ENCODE results near the gene FBXL15.

The FBXL15 gene, protein sequence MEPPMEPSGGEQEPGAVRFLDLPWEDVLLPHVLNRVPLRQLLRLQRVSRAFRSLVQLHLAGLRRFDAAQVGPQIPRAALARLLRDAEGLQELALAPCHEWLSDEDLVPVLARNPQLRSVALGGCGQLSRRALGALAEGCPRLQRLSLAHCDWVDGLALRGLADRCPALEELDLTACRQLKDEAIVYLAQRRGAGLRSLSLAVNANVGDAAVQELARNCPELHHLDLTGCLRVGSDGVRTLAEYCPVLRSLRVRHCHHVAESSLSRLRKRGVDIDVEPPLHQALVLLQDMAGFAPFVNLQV

DNA sequence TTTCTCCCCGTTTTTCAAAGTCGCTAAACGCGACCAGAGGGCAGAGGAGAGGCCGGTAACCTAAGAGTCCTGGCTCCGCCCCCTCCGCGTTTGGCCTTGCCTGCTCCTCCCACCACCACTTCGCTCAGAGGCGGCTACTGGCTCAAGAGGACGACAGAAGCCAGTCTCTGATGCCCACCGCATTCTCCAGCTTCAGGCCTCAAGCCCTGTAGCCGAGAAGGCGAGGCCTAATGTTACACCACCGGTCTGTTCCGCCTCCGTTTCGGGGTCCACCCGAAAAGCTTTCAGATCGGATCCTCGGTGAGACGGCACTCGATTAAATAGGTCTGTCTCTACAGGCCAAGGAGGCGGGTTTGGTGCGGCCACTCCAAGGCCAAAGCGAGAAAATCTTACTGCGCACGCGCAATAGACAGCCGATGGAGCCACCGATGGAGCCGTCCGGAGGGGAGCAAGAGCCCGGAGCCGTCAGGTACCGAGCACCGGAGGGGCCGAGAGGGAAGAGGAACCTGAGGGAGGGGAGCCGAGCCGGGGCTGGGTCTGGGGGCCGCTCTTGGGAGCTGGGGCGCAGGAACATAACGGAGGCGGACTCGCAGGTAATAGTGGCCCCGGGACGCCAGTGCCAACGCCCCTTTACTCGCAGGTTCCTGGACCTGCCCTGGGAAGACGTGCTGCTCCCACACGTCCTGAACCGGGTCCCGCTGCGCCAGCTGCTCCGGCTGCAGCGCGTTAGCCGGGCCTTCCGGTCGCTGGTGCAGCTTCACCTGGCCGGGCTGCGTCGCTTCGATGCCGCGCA, at the start of gene FBXL15:
FBXL15 (plus strand) TSS at position 123 of the 793 bp plus-strand sequence; CDS start at position 417, 294 bp downstream.
- DNase-seq, result peak; percentile 78

DNA sequence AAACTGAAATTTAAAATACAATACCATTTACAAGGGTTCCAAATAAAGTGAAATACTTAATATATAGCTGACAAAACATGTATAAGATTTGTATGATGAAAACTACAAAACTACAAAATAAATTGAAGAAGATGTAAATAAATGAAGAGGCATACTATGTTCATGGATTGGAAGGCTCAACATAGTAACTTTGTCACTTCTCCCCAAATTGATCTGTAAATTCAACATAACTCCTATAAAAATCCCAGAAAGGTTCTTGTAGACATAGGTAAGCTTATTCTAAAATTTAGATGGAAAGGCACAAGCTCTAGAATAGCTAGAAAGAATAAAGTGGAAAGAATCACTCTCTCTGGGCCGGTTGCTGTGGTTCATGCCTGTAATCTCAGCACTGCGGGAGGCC, 49.3 kb upstream of the FBXL15 start:
- no peak for DNase-seq

DNA sequence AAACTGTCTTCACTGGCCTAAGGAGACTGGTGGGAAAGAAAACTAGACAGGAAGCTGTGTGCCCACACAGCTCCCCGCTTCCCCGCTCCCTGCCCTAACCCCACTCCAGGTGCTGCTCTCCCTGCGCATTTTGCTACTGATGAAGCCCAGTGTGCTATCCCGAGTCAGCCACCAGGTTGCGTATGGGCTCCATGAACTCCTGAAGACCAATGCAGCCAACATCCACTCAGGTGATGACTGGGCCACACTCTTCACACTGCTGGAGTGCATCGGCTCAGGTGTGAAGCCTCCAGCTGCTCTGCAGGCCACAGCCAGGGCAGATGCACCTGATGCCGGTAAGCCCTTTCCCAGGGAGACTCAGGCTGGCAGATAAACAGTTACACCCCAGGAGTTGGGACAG, 45.4 kb upstream of the FBXL15 start:
- no peak for DNase-seq

DNA sequence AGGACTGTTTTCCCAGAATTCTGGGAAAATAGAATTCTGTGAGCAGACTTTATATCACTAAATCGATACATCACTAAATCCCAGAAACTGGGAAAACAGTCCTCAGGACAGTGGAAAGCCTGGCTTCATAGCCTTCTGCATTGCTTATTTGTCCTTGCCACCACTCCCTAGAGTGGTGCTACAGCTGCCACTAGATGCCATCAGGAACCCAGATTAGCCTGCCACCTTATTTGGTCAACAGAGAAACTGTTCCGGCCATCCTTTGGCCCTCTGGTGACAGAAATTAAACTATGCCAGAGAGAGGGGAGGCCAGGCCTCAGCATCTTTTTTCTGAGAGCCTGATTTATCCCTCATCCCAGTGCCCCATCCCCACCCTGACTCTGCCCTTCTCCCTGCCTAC, 44.8 kb upstream of the FBXL15 start:
- no peak for DNase-seq

DNA sequence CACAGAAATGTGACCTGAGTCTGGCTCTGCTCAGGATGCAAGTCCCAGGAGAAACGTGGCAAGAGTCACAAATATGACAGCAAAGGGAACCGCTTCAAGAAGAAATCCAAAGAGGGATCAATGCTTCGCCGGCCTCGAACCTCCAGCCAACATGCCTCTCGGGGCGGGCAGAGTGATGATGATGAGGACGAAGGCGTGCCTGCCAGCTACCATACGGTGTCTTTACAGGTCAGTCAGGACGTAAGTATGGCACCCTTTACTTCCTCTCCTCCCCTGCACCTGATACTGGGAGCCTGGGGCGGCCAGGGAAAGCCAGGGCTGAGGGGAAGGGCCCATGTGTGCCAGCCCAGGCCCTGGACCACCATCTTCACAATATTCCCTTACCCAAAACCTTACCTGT, 43.7 kb upstream of the FBXL15 start:
- no peak for DNase-seq

DNA sequence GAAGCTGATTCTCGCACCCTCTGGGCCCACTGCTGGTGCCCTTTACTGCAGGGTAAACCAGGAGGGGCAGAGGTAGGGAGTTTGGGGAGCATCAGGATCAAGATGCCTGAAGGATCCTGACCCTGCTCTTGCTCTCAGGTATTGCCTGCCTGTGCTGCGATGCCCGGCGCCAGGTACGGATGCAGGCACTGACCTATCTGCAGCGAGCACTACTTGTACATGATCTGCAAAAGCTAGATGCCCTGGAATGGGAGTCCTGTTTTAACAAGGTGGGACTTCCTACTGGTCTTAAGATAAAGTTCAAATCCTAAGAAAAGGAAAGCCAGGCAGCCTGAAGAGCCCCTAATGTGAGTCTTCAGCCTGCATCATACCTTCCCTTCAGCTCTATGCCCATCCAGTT, 41.3 kb upstream of the FBXL15 start:
- no peak for DNase-seq

DNA sequence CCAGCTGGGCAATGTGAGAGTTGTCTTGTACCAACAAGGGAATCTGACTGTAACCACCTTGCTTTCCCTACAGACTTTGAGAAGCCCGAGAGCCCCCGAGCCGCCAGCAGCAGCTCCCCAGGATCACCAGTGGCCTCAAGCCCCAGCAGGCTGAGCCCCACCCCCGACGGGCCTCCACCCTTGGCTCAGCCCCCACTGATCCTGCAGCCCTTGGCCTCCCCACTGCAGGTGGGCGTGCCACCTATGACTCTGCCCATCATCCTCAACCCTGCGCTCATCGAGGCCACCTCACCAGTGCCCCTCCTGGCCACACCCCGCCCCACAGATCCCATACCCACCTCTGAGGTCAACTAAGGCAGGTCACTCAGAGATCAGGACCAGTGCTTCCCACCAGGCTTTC, 38.7 kb upstream of the FBXL15 start:
- DNase-seq, result no peak

DNA sequence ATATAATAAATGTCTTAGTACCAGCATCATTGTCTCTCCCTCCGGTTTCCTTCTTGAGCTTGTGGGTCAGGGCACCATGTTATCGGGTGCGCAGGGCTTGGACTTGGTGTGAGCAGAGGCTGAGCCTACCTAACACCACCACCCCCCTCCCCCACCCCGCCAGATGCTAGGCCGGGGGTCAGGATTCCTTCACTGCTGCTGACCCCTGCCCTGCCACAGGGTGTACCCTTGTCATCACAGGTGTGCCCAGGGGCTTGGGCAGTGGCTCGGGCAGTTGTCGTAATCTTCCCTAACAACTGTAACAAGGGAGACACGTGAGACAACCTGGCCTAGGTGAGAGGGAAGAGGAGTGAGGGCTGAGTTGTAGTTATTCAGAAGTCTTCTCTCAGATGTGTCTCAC, 37.8 kb upstream of the FBXL15 start:
- no peak for DNase-seq

DNA sequence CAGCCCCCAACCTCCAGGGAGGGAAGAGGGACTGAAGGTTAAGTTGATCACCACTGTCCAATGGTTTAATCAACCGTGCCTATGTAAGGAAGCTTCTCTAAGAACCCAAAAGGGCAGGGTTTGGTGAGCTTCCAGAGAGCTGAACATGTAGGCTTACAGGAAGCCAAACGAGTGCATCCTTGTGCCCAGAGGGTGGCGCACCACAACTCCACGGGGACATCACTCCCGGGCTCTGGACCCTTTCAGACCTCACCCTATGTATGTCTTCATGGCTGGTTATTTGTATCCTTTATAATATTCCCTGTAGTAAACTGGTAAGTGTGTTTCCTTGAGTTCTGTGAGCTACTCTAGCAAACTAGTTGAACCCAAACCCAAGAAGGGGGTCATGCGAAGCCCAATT, 36.6 kb upstream of the FBXL15 start:
- DNase-seq, result no peak

DNA sequence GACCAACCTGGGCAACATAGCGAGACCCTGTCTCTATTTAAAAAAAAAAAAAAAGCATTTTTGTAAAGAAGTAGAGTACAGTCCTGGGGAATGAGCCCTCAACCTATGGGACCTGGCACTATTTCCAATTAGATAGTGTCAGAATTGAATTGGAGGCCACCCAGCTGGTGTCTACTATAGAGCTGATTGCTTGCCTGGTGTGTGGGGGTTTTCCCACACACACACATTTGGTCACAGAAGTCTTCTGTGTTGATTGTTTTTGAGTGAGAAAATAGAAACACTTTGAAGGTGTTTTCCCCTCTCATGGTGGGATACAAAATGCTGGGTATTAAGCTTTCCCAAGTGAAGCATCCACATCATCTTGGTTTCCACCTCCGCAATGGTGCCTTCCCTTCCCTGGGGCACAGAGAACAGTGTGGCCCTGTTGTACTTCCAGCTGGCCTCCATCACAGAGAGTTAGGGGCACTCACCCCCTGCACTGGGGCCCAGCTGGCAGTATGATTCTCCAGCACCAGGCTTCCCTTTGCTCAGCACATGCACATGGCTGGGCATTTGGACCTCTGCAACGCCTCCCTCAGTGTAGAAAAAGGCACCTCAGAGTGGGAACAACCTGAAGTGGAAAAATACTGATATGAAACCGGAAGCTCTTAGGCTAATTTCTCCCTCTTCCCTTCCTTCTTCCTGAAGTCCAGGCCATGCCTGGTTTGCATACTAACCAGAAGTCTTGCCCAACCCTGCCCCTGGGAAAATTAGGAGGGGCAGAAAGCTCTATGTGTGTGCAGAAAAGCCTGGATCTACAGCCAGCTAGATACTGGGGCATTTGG, 35.8 kb upstream of the FBXL15 start:
- no peak for DNase-seq

DNA sequence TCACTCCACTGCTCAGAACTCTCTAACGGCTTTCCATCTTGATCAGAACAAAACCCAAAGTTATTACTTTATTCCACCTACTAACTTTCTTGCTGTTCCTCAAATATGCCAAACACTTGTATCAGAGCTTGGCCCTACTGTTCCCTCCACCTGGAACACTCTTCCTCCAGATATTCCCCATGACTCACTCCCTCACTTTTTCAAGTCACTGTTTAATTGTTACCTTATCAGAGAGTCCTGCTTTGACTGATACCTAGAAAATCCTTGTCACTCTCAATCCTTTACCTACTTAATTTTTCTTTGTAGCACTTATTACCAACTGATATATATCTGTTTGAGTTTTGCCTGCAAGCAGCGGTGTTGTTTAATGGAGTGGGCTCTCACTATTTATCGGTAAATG, 30.7 kb upstream of the FBXL15 start:
- DNase-seq, result no peak

DNA sequence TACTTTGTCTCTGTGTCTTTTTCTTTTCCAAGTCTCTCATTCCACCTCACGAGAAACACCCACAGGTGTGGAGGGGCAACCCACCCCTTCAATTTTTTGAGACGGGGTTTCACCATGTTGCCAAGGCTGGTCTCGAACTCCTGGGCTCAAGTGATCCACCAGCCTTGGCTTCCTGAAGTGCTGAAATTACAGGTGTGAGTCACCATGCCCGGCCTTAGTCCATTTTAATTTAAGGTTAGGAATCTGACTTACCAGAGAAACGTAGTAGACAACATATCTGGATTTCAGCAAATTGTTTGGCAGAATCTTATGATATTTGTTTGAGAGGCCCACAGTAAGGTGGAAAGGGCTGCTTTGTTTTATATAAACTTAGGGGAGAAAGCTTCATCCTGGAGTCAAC, 28.3 kb upstream of the FBXL15 start:
- DNase-seq, result no peak

DNA sequence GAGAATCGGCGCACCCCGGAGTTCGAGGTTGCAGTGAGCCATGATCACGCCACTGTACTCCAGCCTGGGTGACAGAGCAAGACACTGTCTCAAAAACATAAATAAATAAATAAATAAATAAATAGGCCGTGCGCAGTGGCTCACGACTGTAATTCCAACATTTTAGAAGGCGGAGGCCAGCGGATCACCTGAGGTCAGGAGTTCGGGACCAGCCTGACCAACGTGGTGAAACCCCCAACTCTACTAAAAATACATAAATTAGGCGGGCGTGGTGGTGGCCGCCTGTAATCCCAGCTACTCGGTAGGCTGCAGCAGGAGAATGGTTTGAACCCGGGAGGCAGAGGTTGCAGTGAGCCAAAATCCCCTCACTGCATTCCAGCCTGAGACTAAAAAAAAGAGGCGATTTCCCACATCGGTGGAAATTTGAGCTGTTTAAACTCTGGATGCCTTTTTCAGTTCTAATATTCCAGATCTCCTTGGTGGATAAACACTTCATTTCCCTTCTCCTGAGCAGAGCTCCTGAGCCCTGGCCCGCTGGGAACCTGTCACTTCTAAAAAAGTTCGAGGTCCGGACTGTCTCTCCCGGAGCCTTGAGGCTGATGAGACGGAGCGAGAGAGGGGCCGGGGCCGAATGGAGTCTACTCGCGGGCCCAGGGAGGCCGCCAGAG, 27.1 kb upstream of the FBXL15 start:
- DNase-seq, result no peak

DNA sequence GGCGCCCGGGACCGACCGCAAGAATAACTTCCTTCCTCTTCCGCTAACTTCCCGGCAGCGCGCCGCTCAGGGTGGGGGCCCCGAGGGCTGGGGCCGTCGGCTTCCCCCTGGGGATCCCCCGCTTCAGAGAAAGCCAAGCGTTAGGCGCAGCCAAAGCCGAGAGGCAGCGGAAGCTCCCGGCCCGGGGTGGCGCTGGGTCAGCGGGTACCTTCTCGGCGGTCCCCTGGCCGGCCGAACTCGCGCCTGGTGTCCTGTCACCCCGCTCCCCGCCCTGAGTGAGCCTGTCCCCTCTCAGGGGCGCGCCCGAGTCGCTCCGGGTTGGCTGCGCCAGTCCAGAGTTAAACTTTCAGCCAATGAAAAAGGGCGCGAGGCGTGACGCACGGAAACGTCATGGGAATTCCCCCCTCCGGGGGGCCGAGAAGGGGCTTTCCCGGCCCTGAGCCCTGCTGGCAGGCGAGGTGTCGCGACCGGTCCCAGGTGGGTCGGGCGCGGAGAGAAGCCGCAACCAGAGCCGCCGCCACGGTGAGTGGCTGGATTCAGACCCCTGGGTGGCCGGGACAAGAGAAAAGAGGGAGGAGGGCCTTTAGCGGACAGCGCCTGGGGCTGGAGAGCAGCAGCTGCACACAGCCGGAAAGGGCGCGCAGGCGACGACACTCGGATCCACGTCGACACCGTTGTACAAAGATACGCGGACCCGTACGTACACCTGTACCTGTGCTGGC, 26.4 kb upstream of the FBXL15 start:
- peak; percentile 54 for DNase-seq

DNA sequence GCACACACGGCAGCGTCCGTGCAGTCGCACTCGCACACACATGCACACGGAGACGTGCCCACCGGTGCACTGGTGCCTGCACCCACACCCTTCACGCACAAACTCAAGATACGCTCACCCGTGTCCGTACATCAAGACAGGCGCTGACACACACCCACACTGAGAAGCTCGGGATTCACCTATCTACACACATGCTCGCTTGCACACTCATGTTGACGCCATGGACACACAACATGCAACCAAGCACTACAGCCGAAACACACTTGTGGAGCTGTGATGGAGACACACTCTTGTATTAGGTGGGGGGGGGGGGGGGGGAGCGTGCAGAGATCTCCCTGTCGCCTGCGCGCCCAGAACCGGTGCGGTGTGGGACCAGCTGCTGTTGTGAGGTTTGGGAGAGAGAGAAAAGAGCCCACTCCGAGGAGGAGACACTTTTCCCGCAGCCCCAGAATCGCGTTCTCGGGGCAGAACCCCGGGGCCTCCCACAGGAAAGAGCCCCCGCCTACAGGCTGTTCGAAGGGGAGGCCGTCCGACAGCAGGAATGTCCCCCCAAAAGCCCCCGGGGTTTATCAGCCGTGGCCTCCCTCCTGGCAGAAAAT, 25.7 kb upstream of the FBXL15 start:
- DNase-seq, result no peak

DNA sequence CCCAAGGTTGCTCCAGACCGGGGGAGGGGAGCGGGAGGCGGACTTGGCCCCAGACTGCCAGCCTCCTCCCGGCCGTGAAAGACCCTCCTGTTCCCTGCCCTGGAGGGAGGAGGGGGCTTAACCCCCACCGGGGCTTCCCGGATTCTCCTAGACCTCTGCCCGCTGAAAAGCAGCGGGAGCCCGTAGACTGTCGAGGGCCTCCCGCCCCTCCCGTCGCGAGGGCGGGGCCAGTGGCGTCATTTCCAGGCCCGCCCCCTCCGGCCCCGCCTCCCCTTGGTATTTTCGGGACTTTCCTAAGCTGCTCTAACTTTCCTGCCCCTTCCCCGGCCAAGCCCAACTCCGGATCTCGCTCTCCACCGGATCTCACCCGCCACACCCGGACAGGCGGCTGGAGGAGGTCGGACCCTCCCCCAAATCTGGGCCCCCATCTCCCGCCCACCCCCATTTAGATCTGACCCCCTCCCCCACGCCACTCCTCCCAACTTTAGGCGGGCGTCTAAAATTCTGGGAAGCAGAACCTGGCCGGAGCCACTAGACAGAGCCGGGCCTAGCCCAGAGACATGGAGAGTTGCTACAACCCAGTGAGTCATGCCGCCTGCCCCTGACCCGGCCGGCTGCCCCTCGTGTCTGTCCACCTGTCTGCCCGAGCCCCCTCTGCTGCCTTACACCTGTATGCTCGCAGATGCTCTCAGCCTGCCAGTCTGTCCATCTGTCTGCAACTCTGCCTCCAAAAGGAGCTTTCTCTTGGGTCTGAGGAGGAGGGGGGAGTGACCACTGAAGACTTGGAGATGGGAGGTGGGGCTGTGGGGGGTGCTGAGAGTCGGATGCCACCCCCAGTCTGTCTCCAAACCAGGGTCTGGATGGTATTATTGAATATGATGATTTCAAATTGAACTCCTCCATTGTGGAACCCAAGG, 25.0 kb upstream of the FBXL15 start, which contains the start of gene NFKB2:
NFKB2 (plus strand) TSS at position 306 of the 917 bp plus-strand sequence; CDS start at position 561, 255 bp downstream.
- peak; percentile 20 for DNase-seq

DNA sequence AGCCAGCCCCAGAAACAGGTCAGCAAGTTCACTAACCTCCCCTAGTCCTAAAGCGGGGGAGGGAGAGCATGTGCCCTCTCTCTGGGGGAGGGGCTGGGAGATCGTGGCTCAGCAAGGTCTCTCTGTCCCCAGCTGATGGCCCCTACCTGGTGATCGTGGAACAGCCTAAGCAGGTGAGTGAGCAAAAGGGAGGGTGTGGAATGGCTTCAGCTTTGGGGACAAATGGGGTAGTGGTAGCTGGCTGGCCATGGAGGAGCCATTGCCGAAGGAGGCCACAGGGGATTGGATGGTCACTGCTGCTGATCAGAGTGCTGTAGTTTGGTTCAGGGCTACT, 24.4 kb upstream of the FBXL15 start:
- no peak for DNase-seq

DNA sequence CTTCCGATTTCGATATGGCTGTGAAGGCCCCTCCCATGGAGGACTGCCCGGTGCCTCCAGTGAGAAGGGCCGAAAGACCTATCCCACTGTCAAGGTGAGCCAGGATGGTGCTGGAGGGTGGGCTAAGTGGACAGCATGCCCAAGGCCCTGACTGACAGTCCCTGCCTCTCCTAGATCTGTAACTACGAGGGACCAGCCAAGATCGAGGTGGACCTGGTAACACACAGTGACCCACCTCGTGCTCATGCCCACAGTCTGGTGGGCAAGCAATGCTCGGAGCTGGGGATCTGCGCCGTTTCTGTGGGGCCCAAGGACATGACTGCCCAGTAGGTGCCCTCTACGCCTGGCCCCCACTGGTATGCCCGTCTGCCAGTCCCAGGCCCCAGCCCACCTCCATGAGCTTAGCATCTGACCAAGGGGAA, 23.9 kb upstream of the FBXL15 start:
- no peak for DNase-seq

DNA sequence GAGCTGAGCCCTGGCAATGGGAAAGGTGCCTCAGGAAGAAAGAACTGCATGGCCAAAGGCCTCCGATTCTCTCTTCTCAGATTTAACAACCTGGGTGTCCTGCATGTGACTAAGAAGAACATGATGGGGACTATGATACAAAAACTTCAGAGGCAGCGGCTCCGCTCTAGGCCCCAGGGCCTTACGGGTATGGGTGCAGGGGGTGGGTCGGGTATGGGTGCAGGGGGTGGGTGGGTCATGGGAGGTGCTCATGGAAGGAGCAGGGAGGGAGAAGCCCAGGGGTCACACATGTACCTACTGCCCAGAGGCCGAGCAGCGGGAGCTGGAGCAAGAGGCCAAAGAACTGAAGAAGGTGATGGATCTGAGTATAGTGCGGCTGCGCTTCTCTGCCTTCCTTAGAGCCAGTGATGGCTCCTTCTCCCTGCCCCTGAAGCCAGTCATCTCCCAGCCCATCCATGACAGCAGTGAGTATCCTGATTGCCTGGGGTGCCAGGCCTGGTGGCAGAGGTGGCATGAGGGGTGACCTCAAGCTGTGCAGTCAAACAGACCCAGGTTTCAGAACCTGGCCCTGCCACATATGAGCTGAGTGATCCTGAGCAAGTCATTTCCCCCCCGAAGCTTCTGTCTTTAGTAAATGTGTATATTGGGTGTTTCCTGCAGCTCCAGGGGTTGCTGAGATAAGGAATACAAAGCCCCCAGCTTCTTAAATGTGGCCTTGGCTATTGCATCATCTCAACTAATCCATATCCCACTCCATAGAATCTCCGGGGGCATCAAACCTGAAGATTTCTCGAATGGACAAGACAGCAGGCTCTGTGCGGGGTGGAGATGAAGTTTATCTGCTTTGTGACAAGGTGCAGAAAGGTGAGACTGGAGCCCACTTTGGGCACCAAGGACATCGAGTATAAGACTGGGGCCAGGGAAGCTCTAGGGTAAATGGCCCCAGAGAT, 23.1 kb upstream of the FBXL15 start:
- no peak for DNase-seq

Measured in NCI-H774 (cell line).